CD4-positive, alpha-beta T cell treated with Interferon gamma for 1 hour (primary cell): Measurements from ENCODE around the gene BCAS3.
"Not testable (repeated sequence)": the region's sequence is repeated elsewhere in the genome, so short reads cannot be mapped to it uniquely, and the experiment has no call there.

Experiments used
- DNase-seq: peaks from one replicate; pipeline ENCODE4 v3.0.0-alpha.2; 2020

The BCAS3 gene

DNA sequence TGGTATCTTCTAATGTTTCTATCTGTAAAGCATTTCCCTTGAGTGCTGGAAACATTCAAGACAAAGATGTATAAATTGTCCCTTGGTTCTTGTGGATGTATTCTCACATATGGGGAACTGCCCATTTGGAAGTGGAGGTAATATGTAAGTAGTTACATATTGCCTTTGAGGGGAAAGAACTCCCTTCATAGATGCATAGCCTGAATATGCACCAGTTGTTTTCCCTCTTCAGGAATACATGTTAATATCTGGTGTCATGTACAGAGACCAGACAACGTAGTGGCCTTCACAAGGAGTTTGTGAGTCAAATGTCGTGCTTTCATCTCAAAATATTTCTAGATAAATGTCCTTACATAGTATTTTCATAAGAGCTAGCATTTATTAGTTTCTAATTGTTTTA lies 213.5 kb downstream of the BCAS3 start:
- DNase-seq = no peak

GRCh38 chr17:60893475-60893874 lies 215.8 kb downstream of the BCAS3 start:
- no peak for DNase-seq

GRCh38 chr17:60896996-60897395 lies 219.3 kb downstream of the BCAS3 start:
- DNase-seq = no peak

DNA sequence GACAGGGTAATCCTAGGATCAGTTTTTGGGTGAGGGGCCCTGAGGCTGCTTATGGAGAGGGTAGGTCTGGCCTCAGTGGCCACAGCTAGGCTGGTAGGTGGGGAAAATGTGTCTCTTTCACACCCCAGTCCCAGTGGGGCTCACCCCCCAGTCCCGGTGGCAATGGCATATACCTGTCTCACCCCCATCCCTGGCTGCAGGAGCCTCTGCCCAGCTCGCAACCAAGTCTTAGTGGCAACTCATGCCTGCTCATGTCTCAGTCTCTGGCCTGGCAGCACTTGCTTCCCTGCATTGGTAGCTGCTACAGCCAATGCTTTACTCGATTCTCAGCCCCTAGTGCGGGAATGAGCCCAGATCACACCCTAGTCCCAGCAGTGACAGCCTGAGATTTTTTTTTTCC lies 221.5 kb downstream of the BCAS3 start:
- DNase-seq = no peak

DNA sequence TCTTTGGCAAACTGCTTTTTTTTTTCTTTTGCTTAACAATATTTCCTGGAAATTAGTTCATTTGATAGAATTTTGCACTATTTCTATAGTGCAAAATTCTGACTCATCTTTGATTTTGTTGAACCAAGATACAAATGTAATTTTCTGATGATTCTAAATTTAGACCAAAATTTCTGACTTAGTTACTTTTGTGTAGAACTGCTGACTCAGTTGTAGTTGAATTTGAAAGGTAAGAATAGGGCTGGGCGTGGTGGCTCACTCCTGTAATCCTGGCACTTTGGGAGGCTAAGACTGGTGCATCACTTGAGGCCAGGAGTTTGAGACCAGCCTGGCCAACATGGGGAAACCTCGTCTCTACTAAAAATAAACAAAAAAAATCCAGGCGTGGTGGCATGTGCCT lies 223.0 kb downstream of the BCAS3 start:
- no peak for DNase-seq

- DNase-seq = no peak
These were observed 223.6 kb downstream of the BCAS3 start for GRCh38 chr17:60901242-60901641.

DNA sequence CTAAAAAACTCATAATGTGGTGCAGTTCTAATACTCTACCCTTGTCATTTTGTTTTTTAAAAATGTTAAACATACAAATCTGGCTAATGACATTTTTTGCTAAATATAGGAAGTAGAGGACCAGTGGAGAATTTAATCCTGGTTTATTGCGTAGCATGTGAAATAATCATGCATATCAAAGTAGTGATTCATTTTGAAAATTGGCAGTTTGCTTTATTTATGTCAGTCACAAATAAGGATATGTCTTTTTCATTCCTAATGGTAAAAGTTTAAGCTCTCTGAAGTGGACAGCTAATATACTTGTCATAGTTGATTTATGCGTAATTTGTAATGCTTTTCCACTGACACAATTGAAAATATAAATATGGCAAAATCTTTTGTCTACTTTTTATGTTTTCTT lies 224.2 kb downstream of the BCAS3 start:
- no peak for DNase-seq

DNA sequence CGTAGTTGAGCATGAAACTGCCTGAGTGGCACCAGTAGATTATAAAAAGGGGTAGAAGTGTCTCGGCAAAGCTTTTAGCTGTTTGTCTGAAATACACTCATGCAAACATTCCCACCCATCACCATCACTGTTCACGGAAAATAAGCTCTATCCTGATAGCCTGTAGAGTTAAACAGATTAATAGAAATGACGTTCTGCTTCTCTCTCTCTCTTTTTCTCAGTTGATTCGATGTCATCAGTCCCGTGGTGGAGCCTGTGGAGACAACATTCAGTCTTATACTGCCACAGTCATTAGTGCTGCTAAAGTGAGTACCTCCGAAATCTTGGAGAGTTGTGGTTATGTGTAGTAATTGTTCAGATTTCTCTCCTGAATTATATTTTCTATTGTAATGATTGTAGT lies 224.7 kb downstream of the BCAS3 start:
- DNase-seq = no peak

DNA sequence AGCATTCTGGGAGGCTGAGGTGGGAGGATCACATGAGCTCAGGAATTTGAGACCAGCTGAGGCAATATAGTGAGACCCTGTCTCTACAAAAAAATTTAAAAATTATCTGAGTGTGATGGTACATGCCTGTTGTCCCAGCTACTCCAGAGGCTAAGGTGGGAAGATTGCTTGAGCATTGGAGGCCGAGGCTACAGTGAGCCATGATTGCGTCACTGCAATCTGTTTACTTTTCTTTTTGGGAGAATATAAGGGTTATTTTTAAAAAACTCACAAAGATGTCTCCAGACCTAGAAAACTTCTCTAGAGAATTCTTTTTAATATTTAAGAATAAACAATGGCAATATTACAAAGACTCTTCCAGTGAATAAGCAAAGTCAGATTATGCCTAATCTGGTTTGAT lies 226.9 kb downstream of the BCAS3 start:
- no peak for DNase-seq

- DNase-seq = no peak
These were observed 228.1 kb downstream of the BCAS3 start for GRCh38 chr17:60905709-60906108.

- DNase-seq = no peak
These were observed 230.7 kb downstream of the BCAS3 start for GRCh38 chr17:60908324-60908723.

DNA sequence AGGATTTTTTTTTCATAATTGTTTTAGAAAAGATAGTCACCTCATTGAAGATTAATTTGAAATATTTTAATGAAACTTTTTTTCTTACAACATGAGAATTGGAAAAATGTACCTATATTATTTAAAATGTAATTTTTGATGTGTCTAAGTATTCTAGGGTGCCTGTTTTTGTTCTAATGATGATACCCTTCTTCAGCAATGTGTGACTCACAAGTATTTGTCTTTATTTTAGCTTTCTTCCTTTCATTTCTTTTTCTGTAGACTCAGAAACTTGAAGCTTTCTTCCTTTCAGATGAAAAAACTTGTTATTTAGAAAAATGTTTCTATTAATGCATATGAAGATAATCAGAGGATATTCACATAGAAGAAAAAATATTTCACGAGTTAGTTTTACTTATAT lies 231.8 kb downstream of the BCAS3 start:
- no peak for DNase-seq

GRCh38 chr17:60910415-60910814 lies 232.8 kb downstream of the BCAS3 start:
- no peak for DNase-seq

- no peak for DNase-seq
These were observed 236.4 kb downstream of the BCAS3 start for GRCh38 chr17:60914078-60914477.

DNA sequence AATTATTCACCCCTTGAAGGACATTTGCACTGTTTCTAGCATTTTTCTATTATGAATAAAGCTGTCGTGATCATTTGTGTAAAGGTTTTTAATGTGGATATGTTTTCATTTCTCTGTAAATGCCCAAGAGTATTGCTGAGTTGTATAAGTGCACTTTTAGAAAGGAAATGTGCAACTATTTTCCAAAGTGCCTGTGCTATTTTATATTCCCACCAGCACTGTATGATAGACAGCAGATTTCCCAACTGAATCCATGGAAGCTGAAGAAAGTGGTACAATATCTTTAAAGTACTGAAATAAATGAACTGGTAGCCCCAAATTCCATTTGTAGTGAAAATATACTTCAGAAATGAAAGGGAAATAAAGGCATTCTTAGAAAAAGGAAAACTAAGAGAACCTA lies 238.4 kb downstream of the BCAS3 start:
- DNase-seq = no peak

- DNase-seq = no peak
These were observed 242.5 kb downstream of the BCAS3 start for GRCh38 chr17:60920107-60920506.

DNA sequence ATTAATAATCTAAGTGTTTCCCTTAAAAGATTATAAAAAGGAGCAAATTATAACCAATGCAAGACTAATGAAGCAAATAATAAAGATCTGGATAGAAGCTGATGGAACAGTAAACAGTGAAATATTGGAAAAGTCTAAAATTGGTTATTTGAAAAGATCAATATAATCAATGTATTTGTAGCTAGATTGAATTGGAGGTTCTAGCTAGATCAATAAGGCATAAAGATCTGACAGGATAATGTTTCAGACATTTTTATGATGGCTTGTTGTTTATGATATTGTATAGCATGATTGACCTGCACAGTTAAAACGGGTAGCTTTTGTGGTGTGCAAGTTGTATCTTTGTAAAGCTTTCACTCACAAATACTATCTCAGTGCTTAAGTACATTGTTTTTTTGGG lies 245.3 kb downstream of the BCAS3 start:
- DNase-seq = no peak

DNA sequence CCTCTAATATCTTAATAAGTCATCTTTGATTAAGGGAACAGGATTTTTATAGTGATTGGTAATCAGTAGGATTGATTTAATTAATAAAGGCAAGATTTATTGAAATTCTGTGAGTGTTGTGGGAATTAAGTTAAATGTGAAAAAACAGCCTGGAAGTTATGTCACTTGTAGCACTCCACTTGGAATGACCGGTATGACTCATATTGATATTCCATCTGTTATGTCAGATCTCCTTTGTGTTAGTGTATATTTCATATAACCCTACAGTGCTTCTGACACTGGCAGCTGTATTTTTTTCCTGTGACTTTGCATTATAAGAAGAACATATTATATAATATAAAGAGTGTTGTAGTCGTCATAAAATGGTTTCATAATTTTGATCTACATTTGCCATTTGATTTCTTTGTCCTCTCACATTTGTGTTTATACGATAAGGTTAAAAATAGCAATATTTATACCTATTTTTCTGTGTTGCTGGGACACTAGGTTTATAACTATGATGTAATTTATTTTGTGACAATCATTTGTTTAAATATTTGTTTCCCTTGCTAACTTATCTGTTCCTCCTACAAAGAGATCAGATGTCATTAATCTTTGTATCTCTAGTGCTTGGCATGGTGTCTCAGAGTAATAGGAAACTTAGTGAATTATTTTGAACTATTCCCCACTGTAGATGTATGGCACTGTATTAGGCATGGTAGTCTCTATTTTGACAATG lies 249.0 kb downstream of the BCAS3 start:
- DNase-seq = no peak

DNA sequence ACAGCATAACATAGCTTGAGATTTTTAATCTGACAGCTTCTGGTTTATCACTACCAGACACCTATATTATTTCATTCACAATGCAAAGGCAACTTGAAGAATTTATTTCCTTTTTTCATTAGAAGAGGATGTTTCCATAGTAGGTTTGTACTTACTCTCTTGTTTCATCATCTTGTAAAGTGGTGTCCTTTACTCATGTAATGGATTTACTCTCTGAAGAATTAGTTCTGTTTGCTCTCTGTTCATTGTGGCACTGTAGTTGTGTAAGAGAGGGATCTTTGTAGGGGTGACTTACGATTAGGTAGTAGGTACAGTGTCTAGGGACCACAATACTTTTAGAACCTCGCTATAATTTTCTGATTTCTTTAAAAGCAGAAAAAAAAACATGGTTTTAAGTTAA lies 256.1 kb downstream of the BCAS3 start:
- DNase-seq = no peak

DNA sequence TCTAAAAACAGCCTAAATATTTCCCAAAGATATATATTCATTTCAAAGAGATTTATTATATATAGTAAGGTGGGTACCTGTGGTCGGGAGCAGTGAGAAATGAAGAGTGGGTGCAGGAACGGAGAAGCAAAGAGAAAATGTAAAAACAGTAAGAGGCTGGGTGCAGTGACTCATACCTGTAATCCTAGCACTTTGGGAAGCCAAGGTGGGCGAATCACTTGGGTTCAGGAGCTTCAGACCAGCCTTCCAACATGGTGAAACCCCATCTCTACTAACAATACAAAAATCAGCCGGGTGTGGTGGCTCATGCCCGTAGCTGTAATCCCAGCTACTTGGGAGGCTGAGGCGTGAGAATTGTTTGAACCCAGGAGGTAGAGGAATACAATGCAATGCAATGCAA lies 257.1 kb downstream of the BCAS3 start:
- no peak for DNase-seq

- not testable (repeated sequence) for DNase-seq
These were observed 258.3 kb downstream of the BCAS3 start for GRCh38 chr17:60935991-60936390.

DNA sequence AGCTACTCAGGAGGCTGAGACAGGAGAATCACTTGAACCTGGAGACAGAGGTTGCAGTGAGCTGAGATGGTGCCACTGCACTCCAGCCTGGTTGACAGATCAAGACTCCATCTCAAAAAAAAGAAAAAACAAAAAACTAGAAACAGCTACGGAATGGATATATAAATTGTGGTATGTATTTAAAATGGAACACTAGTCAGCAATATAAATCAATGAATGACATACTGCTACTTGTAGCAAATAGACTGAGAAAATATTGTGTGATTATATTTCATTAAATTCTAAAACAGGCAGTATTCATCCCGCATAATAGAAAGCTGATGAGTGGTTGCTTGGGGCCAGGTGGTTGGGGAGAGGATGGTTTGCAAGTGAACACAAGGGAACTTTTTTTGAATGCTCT lies 261.7 kb downstream of the BCAS3 start:
- no peak for DNase-seq

DNA sequence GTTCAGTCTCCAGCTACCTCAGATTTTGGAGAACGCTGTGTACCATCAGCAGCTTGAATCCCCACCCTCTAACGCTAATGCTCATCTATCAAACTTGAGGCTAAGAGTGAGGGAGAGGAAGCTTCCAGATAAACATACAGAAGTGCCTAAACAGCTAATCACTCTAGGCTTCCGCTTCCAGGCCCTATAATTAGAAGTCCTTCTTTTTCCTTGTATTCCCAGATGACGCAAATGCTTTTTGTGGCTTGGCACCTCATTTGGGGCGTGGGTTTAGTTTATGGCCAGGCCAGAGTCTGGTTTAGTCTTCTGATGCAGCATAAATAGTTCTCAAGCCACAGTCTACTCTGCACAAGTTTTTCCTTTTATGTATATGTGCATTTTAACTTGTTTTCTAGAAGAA lies 263.4 kb downstream of the BCAS3 start:
- no peak for DNase-seq

DNA sequence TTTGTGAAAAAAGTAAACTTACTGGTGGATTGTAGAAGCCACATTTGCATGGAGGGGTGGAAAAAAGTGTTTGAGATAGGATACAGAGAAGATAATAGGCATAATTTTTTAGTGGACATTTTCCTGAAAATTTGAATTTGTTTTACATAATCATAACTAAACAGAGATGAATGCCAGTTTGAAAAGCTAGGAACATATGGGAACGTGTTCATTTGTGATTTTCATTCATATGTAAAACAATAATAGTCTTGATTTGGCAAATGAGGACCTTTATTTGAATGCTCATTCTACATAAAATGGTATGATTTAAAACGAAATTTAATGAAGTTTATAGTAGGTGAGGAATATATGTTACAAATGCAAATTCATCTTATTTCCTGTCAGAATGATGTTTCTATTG lies 263.9 kb downstream of the BCAS3 start:
- DNase-seq = no peak

DNA sequence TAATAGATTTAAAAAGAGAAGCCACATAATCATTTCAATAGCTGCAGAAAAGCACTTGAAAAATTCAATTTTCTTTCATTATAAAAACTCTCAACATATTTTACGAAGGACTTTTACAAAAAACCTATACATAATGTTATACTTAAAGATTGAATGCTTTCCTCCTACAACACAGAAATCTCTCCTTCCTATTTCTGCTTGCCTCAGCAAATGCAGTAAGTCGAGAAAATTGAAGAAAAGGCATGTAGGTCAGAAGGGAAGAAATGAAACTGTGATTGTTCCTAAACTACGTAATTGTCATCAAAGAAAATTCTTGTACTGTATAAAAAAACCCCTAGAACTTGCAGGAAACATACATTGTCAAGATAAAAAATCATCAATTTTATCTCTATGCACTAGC lies 267.1 kb downstream of the BCAS3 start:
- no peak for DNase-seq

- no peak for DNase-seq
These were observed 269.4 kb downstream of the BCAS3 start for GRCh38 chr17:60947100-60947499.
